NCI-H2107 treated with DMSO at 0.1 percent for 48 hours (cell line): ENCODE measurements around the gene PACRG.

Experiments used
- DNase-seq: peaks from one replicate; lab custom pipeline; 2025; ENCODE audit not compliant: unreplicated experiment; lab: John Stamatoyannopoulos, UW

Gene PACRG

GRCh38 chr6:162998777-162999176 is 271.0 kb downstream of the PACRG start:
- no peak for DNase-seq

DNA sequence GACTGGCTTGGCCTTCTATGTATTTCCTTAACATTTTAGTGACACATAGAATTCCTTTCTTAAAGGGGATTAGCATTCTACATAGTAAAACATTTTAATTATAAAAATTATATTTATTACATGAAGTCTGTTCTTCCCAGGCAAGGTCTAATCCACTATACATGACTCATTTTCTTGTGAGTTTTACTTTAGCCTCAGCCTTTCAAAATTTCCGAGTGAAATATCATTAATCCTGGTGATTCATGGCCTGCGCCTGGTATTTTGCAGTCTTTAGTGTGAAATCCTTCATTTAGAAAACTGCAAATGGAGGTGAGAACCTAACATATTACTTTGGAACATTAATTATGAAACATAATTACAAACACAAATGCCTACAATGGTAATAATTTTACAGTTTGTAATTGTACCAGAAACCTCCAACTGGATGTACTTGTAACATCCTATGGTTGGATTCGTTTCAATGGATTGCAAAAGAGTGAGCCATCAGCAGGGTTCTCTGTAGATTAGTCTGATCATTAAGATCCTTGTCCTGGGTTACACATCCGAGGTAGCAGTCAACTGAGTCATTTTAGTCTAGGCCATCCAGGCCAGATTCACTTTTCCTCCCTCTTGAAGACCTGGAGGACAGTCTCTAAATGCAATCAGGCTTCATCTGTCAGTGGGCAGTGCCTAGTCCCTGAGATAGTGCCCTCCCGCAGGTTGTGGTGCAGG is 272.0 kb downstream of the PACRG start:
- DNase-seq: no peak

GRCh38 chr6:163001330-163001729 is 273.6 kb downstream of the PACRG start:
- DNase-seq: no peak

DNA sequence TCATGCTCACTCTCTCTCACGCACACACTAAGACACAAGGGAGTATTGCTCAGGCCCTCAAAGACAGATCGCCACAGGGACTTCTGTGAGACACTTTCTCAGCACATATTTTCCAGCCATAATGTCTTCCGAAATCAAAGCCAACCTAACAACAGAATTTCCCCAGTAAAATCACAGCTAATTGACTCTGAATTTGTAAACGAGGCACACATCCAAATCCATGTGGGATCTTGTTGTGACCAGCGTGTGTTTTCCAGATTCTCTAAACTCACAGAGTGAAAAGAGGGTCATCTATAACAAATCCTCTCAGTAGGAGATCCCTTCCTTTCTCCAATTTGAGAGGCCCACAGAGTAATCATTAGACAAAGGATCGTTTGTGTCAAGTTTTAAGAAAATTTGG is 280.4 kb downstream of the PACRG start:
- DNase-seq: no peak

DNA sequence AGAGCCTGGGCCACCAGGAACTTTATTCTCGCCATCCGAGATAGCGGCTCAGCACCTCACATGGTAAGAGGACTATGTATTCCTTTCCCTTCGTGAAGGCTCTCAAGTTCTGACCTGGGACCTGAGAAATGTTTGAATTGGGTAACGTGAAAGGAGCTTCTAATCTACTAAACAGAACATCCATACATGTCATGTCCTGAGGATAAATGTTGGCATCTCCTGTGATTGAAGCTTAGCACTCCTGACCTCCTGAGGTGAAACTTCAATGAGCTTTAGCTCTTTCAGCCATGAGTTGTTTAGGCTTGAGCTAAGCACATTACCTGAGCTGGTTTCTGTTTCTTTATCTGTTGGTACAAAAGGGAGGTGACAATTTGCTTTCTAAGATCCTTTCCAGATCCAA is 280.9 kb downstream of the PACRG start:
- DNase-seq: no peak

GRCh38 chr6:163010145-163010544 is 282.4 kb downstream of the PACRG start:
- DNase-seq: no peak

DNA sequence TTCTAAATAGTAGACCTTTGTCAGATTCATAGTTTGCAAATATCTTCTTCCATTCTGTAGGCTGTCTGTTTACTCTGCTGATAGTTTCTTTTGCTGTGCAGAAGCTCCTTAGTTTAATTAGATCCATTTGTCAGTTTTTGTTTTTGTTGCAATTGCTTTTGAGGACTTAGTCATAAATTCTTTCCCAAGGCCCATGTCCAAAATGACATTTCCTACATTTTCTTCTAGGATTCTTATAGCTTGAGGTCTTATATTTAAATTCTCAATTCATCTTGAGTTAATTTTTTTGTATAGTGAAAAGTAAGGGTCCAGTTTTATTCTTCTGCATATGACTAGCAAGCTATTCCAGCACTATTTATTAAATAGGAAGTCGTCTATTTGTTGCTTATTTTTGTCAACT is 287.0 kb downstream of the PACRG start:
- DNase-seq: no peak

DNA sequence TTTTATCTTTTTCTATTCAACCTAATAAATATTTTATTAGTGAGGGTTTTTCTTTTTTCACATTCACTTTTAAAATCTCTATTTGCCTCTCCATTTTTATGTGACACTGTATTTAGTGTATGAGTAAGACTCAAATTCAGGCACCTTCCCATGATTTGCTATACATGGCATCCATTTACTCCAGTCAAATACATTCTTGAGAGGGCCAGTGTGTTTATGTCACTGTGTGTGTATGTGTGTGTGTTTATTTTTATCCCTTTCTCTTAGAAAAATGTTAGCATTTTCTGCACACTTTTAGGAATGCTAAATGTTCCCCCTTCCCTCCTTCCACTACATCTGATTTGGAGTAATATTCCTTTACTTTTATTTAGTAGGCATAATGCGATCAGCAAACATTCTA is 290.0 kb downstream of the PACRG start:
- DNase-seq: no peak

DNA sequence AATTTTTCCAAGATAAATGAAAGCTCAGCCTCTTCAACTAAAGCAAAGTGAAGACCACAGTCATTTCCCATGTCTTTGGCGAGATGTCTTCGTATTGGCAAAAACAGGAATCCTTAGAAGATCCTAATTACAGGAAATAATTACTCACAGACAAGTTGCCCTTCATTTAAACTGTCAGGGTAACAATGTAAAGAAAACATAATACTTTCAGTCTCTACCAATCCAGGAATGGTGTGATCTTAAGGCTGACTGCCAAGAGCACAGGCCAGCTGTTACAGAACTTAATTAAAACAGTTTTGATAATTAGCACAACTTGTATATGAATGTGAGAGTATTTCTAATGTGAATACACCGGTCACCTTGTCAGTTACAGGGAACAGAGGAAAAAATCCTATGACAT is 292.2 kb downstream of the PACRG start:
- no peak for DNase-seq

GRCh38 chr6:163021054-163021453 is 293.3 kb downstream of the PACRG start:
- DNase-seq: no peak

DNA sequence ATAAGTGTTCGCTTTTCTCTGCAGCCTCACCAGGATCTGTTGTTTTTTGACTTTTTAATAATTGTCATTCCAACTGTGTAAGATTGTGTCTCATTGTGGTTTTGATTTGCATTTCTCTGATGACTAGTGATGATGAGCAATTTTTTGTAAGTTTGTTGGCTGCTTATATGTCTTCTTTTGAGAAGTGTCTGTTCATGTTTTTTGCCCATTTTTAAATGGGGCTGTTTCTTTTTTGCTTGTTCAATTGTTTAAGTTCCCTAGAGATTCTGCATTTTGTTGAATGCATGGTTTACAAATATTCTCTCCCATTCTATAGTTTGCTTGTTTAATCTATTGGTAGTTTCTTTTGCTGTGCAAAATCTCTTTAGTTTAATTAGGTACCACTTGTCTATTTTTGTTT is 295.9 kb downstream of the PACRG start:
- DNase-seq: no peak

DNA sequence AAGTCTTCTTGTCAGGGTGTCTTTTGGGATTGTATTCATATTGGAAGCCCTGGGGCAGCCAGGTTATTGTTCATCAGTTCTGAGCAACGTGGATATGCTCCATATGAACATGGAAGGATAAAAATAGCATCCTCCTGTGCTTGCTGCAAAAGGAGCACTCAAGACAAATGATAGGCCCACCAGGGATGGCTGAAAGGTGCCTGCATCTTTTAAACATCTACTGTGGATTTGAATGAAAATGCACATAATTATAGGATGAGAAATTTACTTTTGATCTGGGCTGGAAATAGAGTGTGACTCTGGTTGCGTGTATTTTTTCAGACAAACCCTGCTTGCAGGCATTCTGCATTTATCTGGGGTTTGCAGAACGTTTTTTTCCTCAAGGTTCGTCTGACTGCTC is 299.1 kb downstream of the PACRG start:
- no peak for DNase-seq

DNA sequence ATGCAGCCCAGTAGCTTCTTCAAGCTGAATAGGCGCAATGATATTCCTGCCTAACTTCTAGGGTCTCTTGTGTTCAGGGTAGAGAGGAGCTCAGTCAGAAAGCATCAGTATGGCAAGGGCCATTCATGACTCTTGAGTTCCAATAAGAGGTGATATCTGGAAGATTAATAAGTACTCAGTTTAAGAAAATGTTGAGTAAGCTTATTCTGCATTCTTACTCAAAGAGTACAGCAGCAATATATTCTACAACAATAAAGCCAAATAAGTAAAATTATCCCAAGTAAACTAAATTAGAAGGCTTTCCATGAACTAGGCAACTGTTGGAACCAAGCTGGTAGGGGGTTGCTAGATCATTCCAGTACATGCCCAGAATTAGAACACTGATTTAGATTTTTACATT is 303.2 kb downstream of the PACRG start:
- no peak for DNase-seq

DNA sequence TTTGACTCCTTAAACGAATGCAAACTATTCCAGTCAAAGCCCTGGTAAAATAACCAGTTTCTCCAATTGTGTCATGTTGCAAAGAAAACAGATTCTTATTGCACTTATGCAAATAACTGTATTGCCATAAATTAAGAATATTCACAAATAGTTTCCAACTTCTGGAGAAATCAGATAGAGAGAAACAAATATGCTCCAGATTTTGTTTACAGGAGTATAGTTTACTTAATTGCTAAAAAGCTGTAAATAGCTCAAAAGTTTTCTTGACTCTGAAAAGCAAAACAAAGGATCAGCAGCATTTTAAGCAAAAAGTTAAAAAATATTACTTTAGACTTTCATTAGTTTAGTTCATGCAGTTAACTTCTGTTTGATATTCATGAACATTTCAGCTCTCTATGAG is 304.2 kb downstream of the PACRG start:
- no peak for DNase-seq

DNA sequence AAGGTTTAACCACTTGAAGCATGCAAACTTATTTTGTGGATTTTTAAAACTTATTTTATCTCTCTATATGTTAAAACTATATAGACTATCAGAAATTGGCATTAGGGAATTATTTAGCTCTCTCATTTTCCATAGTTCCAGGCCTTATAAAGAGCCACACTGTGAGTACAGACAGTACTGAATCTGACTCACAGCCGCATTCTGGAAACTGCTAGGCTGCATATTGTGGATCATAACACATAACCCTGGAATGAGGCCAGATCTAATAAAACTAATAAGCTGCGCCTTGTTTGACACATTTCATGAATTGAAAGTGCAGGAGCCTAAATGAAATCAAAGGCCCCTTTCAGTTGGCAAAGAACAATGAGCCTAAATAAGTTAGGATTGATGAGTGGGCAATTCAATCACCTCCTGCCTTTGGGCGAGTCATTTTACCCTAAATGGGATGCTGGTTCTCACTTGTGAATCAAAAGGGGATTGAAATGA is 308.4 kb downstream of the PACRG start:
- DNase-seq: no peak

DNA sequence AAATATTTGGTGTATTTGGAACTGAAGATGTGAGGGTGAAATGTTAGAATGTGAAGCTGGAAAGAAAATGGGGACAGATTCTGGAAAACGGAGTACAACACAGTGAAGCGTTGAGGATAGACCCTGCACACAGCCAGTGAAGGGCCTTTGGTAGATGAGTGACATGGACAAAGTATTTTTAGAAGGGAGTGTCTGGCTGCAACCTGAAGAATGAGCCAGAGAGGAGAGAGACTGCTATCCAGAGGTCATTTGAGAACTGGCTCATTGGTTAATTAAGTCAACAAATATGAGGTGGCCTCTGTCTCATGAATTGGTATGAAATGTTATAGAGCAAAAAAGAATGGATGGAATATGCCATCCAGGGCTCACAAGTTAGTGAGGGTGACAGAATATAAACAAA is 310.5 kb downstream of the PACRG start:
- no peak for DNase-seq

- DNase-seq: no peak
Observed at GRCh38 chr6:163048345-163048744, 320.6 kb downstream of the PACRG start.

DNA sequence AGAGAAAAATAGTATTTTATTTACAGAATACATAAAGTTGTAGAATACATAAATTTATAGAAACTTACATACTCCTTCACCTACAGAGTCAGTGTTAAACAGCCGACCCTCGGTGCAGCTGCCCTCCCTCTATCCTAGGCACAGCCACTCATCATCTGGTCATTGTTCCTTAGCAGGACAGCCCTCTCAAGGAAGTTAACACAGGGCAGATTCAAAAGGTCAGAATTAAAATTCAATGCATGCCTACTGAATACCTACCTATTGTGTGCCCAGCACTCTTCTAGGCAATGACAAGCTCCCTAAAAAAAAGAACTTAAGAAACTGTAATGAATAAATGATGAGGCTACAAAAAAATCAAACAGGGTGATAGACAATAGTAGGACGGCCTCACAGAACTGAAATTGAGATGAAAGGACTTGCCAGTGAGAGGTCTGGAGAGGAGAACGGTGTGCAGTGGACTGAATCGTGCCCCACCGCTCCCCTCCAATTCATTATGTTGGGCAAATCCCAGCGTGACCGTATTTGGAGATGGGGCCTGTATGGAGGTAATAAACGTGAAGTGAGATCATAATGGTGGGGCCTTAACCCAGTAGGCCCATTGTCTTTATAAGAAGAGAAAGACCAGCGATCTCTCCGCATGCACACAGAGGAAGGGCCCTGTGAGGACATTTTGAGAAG is 326.0 kb downstream of the PACRG start:
- DNase-seq: no peak

DNA sequence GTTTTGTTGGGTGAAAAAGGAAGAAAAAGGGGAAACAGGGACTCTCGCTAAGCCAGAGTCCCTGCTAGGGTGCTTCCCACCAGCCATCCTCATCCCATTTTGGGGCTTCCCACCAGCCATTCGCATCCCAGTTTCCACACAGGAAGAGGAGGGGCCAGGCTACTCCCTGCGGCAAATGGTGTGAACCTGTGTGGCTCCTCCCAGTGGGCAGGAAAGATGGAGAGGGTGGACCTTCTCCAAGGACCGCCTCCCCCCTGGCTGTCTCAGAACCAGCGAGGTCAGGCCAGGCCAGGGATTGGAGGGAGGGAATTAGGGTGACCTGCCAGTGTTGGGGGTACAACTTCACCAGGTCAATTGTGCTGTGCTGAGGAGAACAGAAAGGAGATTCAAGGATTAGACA is 326.9 kb downstream of the PACRG start:
- no peak for DNase-seq

DNA sequence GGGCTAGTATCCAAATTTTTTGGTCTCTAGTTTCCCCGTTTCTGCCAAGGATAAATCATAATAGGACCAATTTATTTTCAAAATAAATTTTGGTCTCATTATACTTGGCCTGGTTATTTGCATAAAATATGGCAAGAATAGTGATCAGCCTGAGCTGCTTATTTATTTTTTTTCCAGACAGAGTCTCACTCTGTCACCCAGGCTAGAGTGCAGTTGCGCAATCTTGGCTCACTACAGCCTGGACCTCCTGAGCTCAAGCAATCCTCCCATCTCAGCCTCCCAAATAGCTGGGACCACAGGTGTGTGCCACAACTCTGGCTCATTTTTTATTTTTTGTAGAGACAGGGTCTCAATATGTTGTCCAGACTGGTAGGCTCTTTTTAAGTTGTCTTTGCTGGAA is 329.5 kb downstream of the PACRG start:
- DNase-seq: no peak

DNA sequence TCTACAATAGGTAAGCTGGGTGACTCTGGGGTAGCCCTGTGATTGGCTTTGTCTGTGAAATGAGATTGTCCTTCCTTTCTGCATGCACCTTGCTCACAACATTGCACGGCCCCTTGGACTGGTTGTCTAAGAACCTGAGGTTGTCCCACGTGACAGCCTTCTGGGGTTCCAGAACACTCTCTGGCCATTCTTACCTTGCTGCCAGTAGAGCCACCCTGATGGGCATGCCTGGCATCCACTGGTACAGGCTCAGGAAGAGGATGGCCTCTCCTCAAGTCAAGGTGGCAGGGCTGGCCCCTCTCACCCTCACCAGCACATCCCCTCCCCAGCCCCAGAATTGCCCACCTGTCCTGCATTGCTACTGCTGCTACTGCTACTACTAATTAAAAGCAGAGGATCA is 335.0 kb downstream of the PACRG start:
- no peak for DNase-seq

- DNase-seq: no peak
Observed at GRCh38 chr6:163063561-163063960, 335.8 kb downstream of the PACRG start.

DNA sequence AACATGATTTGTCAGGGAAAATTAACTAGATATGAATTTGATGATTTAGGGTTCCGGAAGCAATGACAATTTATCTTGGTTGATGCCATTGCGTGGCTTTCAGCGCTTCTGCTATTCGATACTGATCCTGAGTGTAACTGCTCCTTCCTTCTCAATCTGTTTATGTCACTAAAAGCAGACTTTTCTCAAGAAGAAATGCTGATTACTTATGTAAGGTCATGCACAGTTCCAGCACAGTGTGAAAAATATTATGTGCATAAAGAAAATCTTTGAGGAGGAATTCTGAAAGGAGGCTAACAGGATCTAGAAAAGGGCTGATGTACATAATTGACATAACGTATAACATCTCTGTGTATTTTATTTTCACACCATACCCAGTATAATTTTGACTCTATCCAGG is 336.6 kb downstream of the PACRG start:
- no peak for DNase-seq
